Measurements from ENCODE around the gene GLS2. TPM values are rescaled to one million over a fixed set of nuclear protein-coding genes. Genes with fewer than 3 reads are reported as not detected.

GLS2 gene
- total RNA-seq, 1 experiment from 2014 or later: 14.8 TPM

DNA sequence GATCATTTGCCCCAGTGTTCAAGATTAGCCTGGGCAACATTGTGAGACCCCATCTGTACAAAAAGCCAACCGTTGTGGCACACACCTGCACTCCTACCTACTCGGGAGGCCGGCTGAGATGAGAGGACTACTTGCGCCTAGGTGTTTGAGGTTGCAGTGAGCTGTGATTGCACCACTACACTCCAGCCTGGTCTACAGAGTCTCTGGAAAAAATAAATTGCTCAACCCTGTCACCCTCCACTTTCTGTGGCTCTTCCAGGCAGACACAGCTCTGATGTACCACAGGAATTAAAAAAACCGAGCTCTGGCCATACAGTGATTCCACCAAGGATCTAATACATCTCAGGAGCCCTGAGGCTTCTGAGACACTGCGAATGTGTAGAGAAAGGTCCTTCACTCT is 53.1 kb downstream of the GLS2 start:
- H3K27ac Mint-ChIP-seq: peak overlapping the region; percentile 84
- H3K4me3 Mint-ChIP-seq: no peak overlapping the region
- H3K4me1 Mint-ChIP-seq: peaks cover 9% of the 10 kb centered on the region
- peaks cover 29% of the 10 kb centered on the region for H3K36me3 Mint-ChIP-seq
- ChIA-PET POLR2A (no interaction called here), CTCF (interaction anchor here (1.4 to 1.6 kb wide), 2 partner anchors 29 to 119 kb away, joined by 6 read pairs; partner anchors contain the start of gene CNPY2)
- TF ChIP-seq, protein P1, sequence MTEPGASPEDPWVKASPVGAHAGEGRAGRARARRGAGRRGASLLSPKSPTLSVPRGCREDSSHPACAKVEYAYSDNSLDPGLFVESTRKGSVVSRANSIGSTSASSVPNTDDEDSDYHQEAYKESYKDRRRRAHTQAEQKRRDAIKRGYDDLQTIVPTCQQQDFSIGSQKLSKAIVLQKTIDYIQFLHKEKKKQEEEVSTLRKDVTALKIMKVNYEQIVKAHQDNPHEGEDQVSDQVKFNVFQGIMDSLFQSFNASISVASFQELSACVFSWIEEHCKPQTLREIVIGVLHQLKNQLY (CRISPR knock-in tag; IDR thresholded peaks at IDR 0.05): no peak
- TF ChIP-seq SMAD4 (CRISPR knock-in tag; IDR thresholded peaks at IDR 0.05) (no peak), IRF2 (CRISPR knock-in tag; IDR thresholded peaks at IDR 0.05; ENCODE audit: borderline replicate concordance, low read depth) (no peak)
- H3K9me3 Mint-ChIP-seq: peaks cover 3% of the 10 kb centered on the region; the same call in 1 of the 2 replicates
- DNase-seq (ENCODE audit: low spot score) (no peak), ATAC-seq (no peak)
- H3K27me3 Mint-ChIP-seq (ENCODE audit: low read depth): no peaks in the 10 kb centered on the region

DNA sequence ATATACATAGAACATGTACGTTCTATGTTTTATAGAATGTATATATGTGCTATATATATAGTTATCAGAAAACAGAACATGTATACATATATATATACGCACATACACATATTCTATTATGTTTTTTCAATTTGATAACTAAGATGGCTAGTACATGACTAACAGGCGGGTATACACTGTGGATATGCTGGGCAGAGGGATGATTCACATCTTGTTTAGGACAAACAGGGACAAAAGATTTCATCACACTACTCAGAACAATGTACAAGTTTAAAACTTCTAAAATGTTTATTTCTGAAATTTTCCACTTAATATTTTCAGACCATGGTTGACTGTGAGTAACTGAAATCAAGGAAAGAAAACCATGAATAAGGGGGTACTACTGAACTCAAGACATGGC is 56.1 kb downstream of the GLS2 start:
- peaks cover 41% of the 10 kb centered on the region for H3K36me3 Mint-ChIP-seq

More for the DNA sequence above, 56.1 kb downstream of the GLS2 start:
- H3K27me3 Mint-ChIP-seq (ENCODE audit: low read depth): no peaks in the 10 kb centered on the region
- H3K27ac Mint-ChIP-seq: no peak overlapping the region
- H3K4me3 Mint-ChIP-seq: no peak overlapping the region
- TF ChIP-seq ATF1 (CRISPR knock-in tag; IDR thresholded peaks at IDR 0.05): no peak
- no peak for TF ChIP-seq ZNF219 (CRISPR knock-in tag; IDR thresholded peaks at IDR 0.05; ENCODE audit: borderline replicate concordance)
- no peak for TF ChIP-seq GRHL2 (CRISPR knock-in tag; IDR thresholded peaks at IDR 0.05; ENCODE audit: insufficient replicate concordance, severe bottlenecking)
- no peak for TF ChIP-seq FOXP1 (CRISPR knock-in tag; IDR thresholded peaks at IDR 0.05; ENCODE audit: borderline replicate concordance)
- no peak for TF ChIP-seq KAT7 (CRISPR knock-in tag; IDR thresholded peaks at IDR 0.05; ENCODE audit: borderline replicate concordance)
- TF ChIP-seq E2F1 (CRISPR knock-in tag; IDR thresholded peaks at IDR 0.05): no peak
- no peak for TF ChIP-seq FOXP4 (CRISPR knock-in tag; IDR thresholded peaks at IDR 0.05)
- no peak for TF ChIP-seq CREM (CRISPR knock-in tag; IDR thresholded peaks at IDR 0.05)
- TF ChIP-seq OVOL2 (CRISPR knock-in tag; IDR thresholded peaks at IDR 0.05; ENCODE audit: borderline replicate concordance): no peak
- TF ChIP-seq PREB (CRISPR knock-in tag; IDR thresholded peaks at IDR 0.05; ENCODE audit: borderline replicate concordance): no peak
- no peak for TF ChIP-seq ZNF232 (CRISPR knock-in tag; IDR thresholded peaks at IDR 0.05)
- no peak for TF ChIP-seq CDX4 (CRISPR knock-in tag; IDR thresholded peaks at IDR 0.05; ENCODE audit: borderline replicate concordance)
- TF ChIP-seq, protein P2, sequence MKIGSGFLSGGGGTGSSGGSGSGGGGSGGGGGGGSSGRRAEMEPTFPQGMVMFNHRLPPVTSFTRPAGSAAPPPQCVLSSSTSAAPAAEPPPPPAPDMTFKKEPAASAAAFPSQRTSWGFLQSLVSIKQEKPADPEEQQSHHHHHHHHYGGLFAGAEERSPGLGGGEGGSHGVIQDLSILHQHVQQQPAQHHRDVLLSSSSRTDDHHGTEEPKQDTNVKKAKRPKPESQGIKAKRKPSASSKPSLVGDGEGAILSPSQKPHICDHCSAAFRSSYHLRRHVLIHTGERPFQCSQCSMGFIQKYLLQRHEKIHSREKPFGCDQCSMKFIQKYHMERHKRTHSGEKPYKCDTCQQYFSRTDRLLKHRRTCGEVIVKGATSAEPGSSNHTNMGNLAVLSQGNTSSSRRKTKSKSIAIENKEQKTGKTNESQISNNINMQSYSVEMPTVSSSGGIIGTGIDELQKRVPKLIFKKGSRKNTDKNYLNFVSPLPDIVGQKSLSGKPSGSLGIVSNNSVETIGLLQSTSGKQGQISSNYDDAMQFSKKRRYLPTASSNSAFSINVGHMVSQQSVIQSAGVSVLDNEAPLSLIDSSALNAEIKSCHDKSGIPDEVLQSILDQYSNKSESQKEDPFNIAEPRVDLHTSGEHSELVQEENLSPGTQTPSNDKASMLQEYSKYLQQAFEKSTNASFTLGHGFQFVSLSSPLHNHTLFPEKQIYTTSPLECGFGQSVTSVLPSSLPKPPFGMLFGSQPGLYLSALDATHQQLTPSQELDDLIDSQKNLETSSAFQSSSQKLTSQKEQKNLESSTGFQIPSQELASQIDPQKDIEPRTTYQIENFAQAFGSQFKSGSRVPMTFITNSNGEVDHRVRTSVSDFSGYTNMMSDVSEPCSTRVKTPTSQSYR (CRISPR knock-in tag; IDR thresholded peaks at IDR 0.05): no peak
- TF ChIP-seq ZNF416 (CRISPR knock-in tag; IDR thresholded peaks at IDR 0.05): no peak
- TF ChIP-seq, protein P3, sequence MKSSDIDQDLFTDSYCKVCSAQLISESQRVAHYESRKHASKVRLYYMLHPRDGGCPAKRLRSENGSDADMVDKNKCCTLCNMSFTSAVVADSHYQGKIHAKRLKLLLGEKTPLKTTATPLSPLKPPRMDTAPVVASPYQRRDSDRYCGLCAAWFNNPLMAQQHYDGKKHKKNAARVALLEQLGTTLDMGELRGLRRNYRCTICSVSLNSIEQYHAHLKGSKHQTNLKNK (CRISPR knock-in tag; IDR thresholded peaks at IDR 0.05): no peak
- no peak for TF ChIP-seq CBFB (CRISPR knock-in tag; IDR thresholded peaks at IDR 0.05; ENCODE audit: low read depth)
- no peak for TF ChIP-seq SOX15 (CRISPR knock-in tag; IDR thresholded peaks at IDR 0.05)
- no peak for TF ChIP-seq E2F4 (CRISPR knock-in tag; IDR thresholded peaks at IDR 0.05; ENCODE audit: borderline replicate concordance, low read depth)
- TF ChIP-seq ETV6 (CRISPR knock-in tag; IDR thresholded peaks at IDR 0.05): no peak
- TF ChIP-seq IRF1 (CRISPR knock-in tag; IDR thresholded peaks at IDR 0.05): no peak
- H3K9me3 Mint-ChIP-seq: no peaks in the 10 kb centered on the region
- ChIA-PET POLR2A (interaction anchor here (0.7 kb wide), 1 partner anchor 166 kb away, joined by 5 read pairs; no protein-coding TSS in a partner anchor), CTCF (interaction anchor here (1.2 kb wide), 1 partner anchor 32 kb away, joined by 3 read pairs; no protein-coding TSS in a partner anchor)
- ATAC-seq (no peak), DNase-seq (ENCODE audit: low spot score) (no peak)
- H3K4me1 Mint-ChIP-seq: no peaks in the 10 kb centered on the region
